CD4-positive, alpha-beta T cell treated with Interleukin-4 for 4 hours (primary cell): ENCODE results near the gene AFF3.

Experiments
- DNase-seq: peaks from one replicate; pipeline ENCODE4 v3.0.0-alpha.2; 2020

Gene AFF3

GRCh38 chr2:99816908-99817307, 325.5 kb downstream of the AFF3 start:
- DNase-seq = no peak

- DNase-seq = no peak
These were observed 330.0 kb downstream of the AFF3 start for GRCh38 chr2:99812426-99812825.

- no peak for DNase-seq
These were observed 330.8 kb downstream of the AFF3 start for GRCh38 chr2:99811544-99811943.

GRCh38 chr2:99810225-99810624, 332.2 kb downstream of the AFF3 start:
- no peak for DNase-seq

- DNase-seq = no peak
These were observed 333.0 kb downstream of the AFF3 start for GRCh38 chr2:99809259-99809900.

- no peak for DNase-seq
These were observed 333.8 kb downstream of the AFF3 start for GRCh38 chr2:99808361-99809200.

- no peak for DNase-seq
These were observed 335.6 kb downstream of the AFF3 start for GRCh38 chr2:99806758-99807157.

- no peak for DNase-seq
These were observed 336.4 kb downstream of the AFF3 start for GRCh38 chr2:99805930-99806476.

GRCh38 chr2:99803846-99804245, 338.5 kb downstream of the AFF3 start:
- DNase-seq = no peak

- DNase-seq = no peak
These were observed 339.7 kb downstream of the AFF3 start for GRCh38 chr2:99802734-99803133.

GRCh38 chr2:99801327-99801901, 341.0 kb downstream of the AFF3 start:
- no peak for DNase-seq

- DNase-seq = no peak
These were observed 344.9 kb downstream of the AFF3 start for GRCh38 chr2:99797475-99797874.

- no peak for DNase-seq
These were observed 348.0 kb downstream of the AFF3 start for GRCh38 chr2:99794414-99794813.

GRCh38 chr2:99793022-99793421, 349.4 kb downstream of the AFF3 start:
- DNase-seq = no peak

- DNase-seq = no peak
These were observed 352.5 kb downstream of the AFF3 start for GRCh38 chr2:99789849-99790248.

GRCh38 chr2:99787769-99788382, 354.5 kb downstream of the AFF3 start:
- DNase-seq = no peak

GRCh38 chr2:99786636-99787390, 355.6 kb downstream of the AFF3 start:
- DNase-seq = no peak

GRCh38 chr2:99784946-99785345, 357.4 kb downstream of the AFF3 start:
- no peak for DNase-seq

- DNase-seq = no peak
These were observed 358.1 kb downstream of the AFF3 start for GRCh38 chr2:99784282-99784681.

GRCh38 chr2:99780276-99780675, 362.1 kb downstream of the AFF3 start:
- no peak for DNase-seq

- no peak for DNase-seq
These were observed 363.1 kb downstream of the AFF3 start for GRCh38 chr2:99779276-99779675.

- DNase-seq = no peak
These were observed 364.6 kb downstream of the AFF3 start for GRCh38 chr2:99777656-99778290.
